CD4-positive, alpha-beta T cell (primary cell): ENCODE results near the gene SDK1. TPM values are rescaled to one million over a fixed set of nuclear protein-coding genes. Genes with fewer than 3 reads are reported as not detected.

Experiments
- ATAC-seq: fragments of 200-7000 bp; cut with Tn5 transposase; one replicate; pipeline ENCODE4 v1.10.0; 2022; ENCODE audit warnings: mild to moderate bottlenecking; ENCODE audit not compliant: poor library complexity
- CTCF ChIA-PET: fragments of 350-600 bp; sonication (Branson Sonifier 250); formaldehyde crosslinking; loops from one replicate; lab custom pipeline; 2021; ENCODE audit warnings: antibody characterized with exemption, inconsistent platforms; lab: Charles Lee
- POLR2A ChIA-PET: fragments of 350-600 bp; sonication (Branson Sonifier 250); formaldehyde crosslinking; loops from one replicate; lab custom pipeline; 2021; ENCODE audit warnings: antibody characterized with exemption, inconsistent platforms; lab: Charles Lee
- DNase-seq, 14 experiments: peaks; one replicate each; pipeline ENCODE4 v3.0.0-alpha.2; 2013 to 2020; ENCODE audit warnings: mixed read lengths in 2 of 14
- H3K27ac ChIP-seq, 2 donors: one replicate each; pipeline versions ENCODE4 v1.5.1 to v1.7.0; 2013; ENCODE audit warnings: low read length in 2 of 2, low read depth in 1 of 2, mild to moderate bottlenecking in 1 of 2
- H3K27me3 ChIP-seq, 2 experiments: 1 replicate in 1 of 2; 2 replicates in 1 of 2; pipeline versions ENCODE4 v1.6.1 to v1.7.0; 2013; ENCODE audit warnings: low read length in 2 of 2, control low read depth in 1 of 2, mild to moderate bottlenecking in 1 of 2, moderate library complexity in 1 of 2; ENCODE audit not compliant: insufficient read depth in 2 of 2, control insufficient read depth in 1 of 2
- H3K36me3 ChIP-seq: one replicate; pipeline ENCODE4 v1.6.1; 2013; ENCODE audit warnings: low read length, control low read depth; ENCODE audit not compliant: insufficient read depth
- H3K4me1 ChIP-seq: one replicate; pipeline ENCODE4 v1.6.1; 2013; ENCODE audit warnings: low read length, control low read depth; ENCODE audit not compliant: insufficient read depth
- H3K4me3 ChIP-seq: one replicate; pipeline ENCODE4 v1.5.1; 2013; ENCODE audit warnings: mild to moderate bottlenecking, low read length, moderate library complexity
- H3K9me3 ChIP-seq, 2 experiments: 1 replicate in 1 of 2; 2 replicates in 1 of 2; pipeline versions ENCODE4 v1.6.1 to v1.7.0; 2013; ENCODE audit warnings: low read length in 2 of 2, mild to moderate bottlenecking in 2 of 2, control low read depth in 1 of 2, moderate library complexity in 1 of 2; ENCODE audit not compliant: control insufficient read depth in 1 of 2, insufficient read depth in 1 of 2
- H3K27ac Mint-ChIP-seq: one replicate; pipeline ENCODE4 v1.8.0; 2020; ENCODE audit warnings: mixed read lengths
- H3K27me3 Mint-ChIP-seq: one replicate; pipeline ENCODE4 v1.8.0; 2021; ENCODE audit warnings: mixed read lengths
- H3K36me3 Mint-ChIP-seq: one replicate; pipeline ENCODE4 v1.8.0; 2021; ENCODE audit warnings: low read depth, mixed read lengths
- H3K4me1 Mint-ChIP-seq: one replicate; pipeline ENCODE4 v1.8.0; 2021; ENCODE audit warnings: low read depth, mixed read lengths
- H3K4me3 Mint-ChIP-seq: one replicate; pipeline ENCODE4 v1.8.0; 2020; ENCODE audit warnings: mild to moderate bottlenecking, mixed read lengths
- H3K9me3 Mint-ChIP-seq: one replicate; pipeline ENCODE4 v1.8.0; 2020; ENCODE audit warnings: mixed read lengths
- CTCF ChIP-seq: fragments of 200-600 bp; IDR thresholded peaks from one replicate; pipeline ENCODE4 v1.8.0; 2022; ENCODE audit warnings: antibody characterized with exemption, mild to moderate bottlenecking
- intact Hi-C, 2 experiments: fragments of 100-400 bp; cut with DNase I in 1 of 2; cut with micrococcal nuclease in 1 of 2; formaldehyde crosslinking; loops; one replicate each; pipeline versions ENCODE4 v1.15.1 to v1.9.0; 2023 to 2025; cut with DNase I, micrococcal nuclease
- total RNA-seq, 174 experiments: library from RNA in 2 of 174; stranded (reverse) in 2 of 174; gene quantifications; one replicate each; pipeline ENCODE4 v1.2.3 and lab custom pipeline; 2021 to 2026

SDK1 gene
- total RNA-seq, 2 experiments from 2014 or later: 1.1 to 1.3 TPM

- CTCF ChIA-PET: no interaction called here
- Histone ChIP-seq H3K4me1 (no peaks in the 10 kb centered on the region), H3K27ac (no peak overlapping the region), H3K27me3 (peaks cover 0 to 7% of the 10 kb centered on the region in 2 experiments), H3K36me3 (no peaks in the 10 kb centered on the region), H3K9me3 (no peaks in the 10 kb centered on the region), H3K4me3 (no peak overlapping the region)
- DNase-seq (no peak), ATAC-seq (no peak)
- Mint-ChIP-seq H3K4me3 (no peak overlapping the region), H3K27ac (no peak overlapping the region), H3K36me3 (no peaks in the 10 kb centered on the region), H3K9me3 (peaks cover 2% of the 10 kb centered on the region), H3K27me3 (peaks cover 26% of the 10 kb centered on the region), H3K4me1 (no peaks in the 10 kb centered on the region)
- intact Hi-C loops: no loop called here
- POLR2A ChIA-PET: no interaction called here
- TF ChIP-seq CTCF: no peak
Observed at GRCh38 chr7:3787717-3788264, 486.7 kb downstream of the SDK1 start.

- H3K4me3 Mint-ChIP-seq: no peak overlapping the region
- Histone ChIP-seq H3K4me3 (no peak overlapping the region), H3K27me3 (peaks cover 0 to 7% of the 10 kb centered on the region in 2 experiments), H3K36me3 (no peaks in the 10 kb centered on the region), H3K27ac (no peak overlapping the region), H3K4me1 (no peaks in the 10 kb centered on the region), H3K9me3 (no peaks in the 10 kb centered on the region)
- no peaks in the 10 kb centered on the region for H3K9me3 Mint-ChIP-seq
- no peak overlapping the region for H3K27ac Mint-ChIP-seq
- peaks cover 16% of the 10 kb centered on the region for H3K27me3 Mint-ChIP-seq
- TF ChIP-seq CTCF: no peak
- ATAC-seq: no peak
- no peak for DNase-seq
- intact Hi-C loops: no loop called here
- no peaks in the 10 kb centered on the region for H3K36me3 Mint-ChIP-seq
- ChIA-PET CTCF (no interaction called here), POLR2A (interaction anchor here (1.2 kb wide), 1 partner anchor 13 kb away, joined by 3 read pairs; no protein-coding TSS in a partner anchor)
- H3K4me1 Mint-ChIP-seq: no peaks in the 10 kb centered on the region
Observed at GRCh38 chr7:3790803-3791202, 489.8 kb downstream of the SDK1 start.

- ChIA-PET CTCF (no interaction called here), POLR2A (interaction anchor here (1.2 kb wide), 1 partner anchor 14 kb away, joined by 3 read pairs; no protein-coding TSS in a partner anchor)
- TF ChIP-seq CTCF: no peak
- H3K4me3 Mint-ChIP-seq: no peak overlapping the region
- H3K4me1 ChIP-seq: no peaks in the 10 kb centered on the region
- no peaks in the 10 kb centered on the region for H3K9me3 Mint-ChIP-seq
- no peaks in the 10 kb centered on the region for H3K9me3 ChIP-seq
- no peaks in the 10 kb centered on the region for H3K4me1 Mint-ChIP-seq
- no peak overlapping the region for H3K27ac Mint-ChIP-seq
- intact Hi-C loops: no loop called here
- H3K27me3 ChIP-seq: peaks cover 0 to 4% of the 10 kb centered on the region in 2 experiments
- ATAC-seq: no peak
- no peak overlapping the region for H3K4me3 ChIP-seq
- H3K27ac ChIP-seq: no peak overlapping the region
- no peak for DNase-seq
- peaks cover 11% of the 10 kb centered on the region for H3K27me3 Mint-ChIP-seq
- no peaks in the 10 kb centered on the region for H3K36me3 ChIP-seq
- no peaks in the 10 kb centered on the region for H3K36me3 Mint-ChIP-seq
Observed at GRCh38 chr7:3791327-3791726, 490.3 kb downstream of the SDK1 start.
